Right ventricle myocardium inferior (tissue), 1 donor: ENCODE measurements around the gene RNF222. TPM values are rescaled to one million over a fixed set of nuclear protein-coding genes. Genes with fewer than 3 reads are reported as not detected.
A peak's percentile ranks its signal among the peaks of the same experiment; 100 is the strongest.
"Not testable (repeated sequence)": the region's sequence is repeated elsewhere in the genome, so short reads cannot be mapped to it uniquely, and the experiment has no call there.

Experiments used
- ATAC-seq: fragments of 200-7000 bp; cut with Tn5 transposase; one replicate; pipeline ENCODE4 v1.9.1; 2020; ENCODE audit warnings: mild to moderate bottlenecking, moderate library complexity
- DNase-seq: peaks from one replicate; pipeline ENCODE4 v3.0.0; 2021; ENCODE audit errors: missing footprints
- intact Hi-C: fragments of 100-400 bp; cut with DNase I; formaldehyde crosslinking; loops from one replicate; pipeline ENCODE4 v1.11.0; 2022
- total RNA-seq: library from RNA; stranded (reverse); fragmentation: NEBNext Ultra II Directional; extraction: Animal tissue kit (Norgen Biotek cat#: 25700); gene quantifications from one replicate; pipeline ENCODE4 v1.2.1, GENCODE V29; 2021
- donor health status: DM: no; HTN: yes; CAD: no; lungs with severe emphysema.

RNF222 gene
- total RNA-seq, 1 donor from 2014 or later: not detected

DNA sequence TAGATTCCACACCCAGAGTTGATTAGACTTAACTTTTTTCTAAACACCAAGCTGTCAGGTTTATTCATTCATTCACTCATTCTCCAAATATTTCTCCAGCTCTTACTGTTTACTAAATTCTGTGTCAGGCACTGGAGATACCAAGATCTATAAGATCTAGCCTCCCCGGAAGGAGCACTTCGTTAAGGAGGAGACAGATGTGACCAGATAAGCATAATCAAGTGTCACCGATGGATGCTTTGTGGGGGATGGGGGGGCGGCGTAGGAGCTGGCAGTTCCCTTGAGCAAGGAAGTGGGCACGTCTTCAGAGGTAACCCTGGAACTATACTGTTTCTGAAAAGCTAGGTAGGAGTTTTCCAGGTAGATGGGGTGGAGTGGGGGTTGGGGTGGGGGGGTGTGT lies 10.8 kb downstream of the RNF222 start:
- DNase-seq (no peak), ATAC-seq (no peak)
- intact Hi-C loops: no loop called here

DNA sequence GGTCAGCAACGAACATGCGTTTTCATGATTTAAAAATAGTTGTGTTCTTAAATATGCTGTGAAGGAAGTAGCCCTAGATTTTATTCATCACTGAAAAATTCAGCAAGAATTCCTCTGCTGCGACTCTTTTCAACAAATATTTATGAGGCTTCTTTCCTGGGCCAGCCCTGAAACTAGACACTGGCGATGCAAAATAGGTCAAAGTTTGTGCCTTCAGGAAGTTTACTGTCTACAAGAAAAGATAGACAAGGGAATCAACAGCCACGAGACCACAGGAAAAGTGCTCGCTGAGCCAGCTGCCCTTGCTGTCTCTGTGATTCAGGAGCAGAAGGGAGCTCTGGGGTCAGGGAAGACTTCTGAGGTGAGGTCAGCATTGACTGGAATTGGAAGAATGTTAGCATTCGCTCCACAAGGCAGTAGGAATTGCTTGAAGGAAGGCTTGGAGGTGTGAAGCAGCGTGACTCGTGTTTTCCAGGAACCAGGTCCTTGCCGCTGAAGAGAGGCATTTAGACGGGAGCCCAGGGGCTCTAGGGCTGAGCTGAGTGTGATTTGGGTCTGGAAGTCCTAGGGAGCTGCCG lies 12.7 kb downstream of the RNF222 start:
- DNase-seq (no peak), ATAC-seq (no peak)
- intact Hi-C loops: no loop called here

DNA sequence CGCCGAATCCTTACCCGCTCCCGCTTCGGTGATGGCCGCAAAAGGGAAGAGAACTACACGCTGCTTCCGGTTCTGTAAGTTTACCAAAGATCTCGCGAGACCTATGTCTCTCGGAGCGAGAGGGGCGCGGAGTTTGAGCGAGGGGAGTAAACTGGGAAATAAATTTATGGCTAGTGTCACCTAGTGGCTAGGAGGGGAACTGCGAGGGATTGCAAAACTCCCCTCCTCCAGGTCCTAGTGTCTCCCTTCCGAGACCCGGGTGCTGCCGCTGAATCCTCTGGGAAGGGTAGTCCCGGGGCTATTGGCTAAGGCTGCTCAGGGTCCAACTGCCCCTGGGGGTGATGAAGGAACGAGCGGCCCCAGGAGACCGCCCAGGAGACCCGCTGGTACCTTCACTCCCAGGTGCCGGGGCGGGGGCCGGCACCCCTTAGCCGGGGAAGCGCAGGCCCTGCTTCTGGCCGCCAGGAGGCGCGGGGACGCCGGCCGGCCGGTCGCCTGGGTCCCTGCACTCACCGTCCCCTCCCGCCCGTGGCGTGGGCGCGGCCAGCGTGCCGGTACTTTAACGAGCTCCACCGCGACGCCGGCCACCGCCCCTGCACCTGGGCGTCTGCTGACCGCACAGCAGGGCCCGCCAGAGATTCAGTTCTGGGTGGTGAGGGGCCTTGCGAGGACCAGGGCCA lies 14.3 kb downstream of the RNF222 start, which contains the start of gene RPL26:
Gene RPL26, minus strand, starts transcription at position 51 of the 680 bp plus-strand sequence. CDS start 883 bp downstream, outside the sequence.
- intact Hi-C loops: loop anchor here (2.0 kb wide), 1 partner anchor 52 kb away; the partner anchor contains the start of gene NDEL1
- DNase-seq (peak; percentile 96), ATAC-seq (peak; percentile 93)

DNA sequence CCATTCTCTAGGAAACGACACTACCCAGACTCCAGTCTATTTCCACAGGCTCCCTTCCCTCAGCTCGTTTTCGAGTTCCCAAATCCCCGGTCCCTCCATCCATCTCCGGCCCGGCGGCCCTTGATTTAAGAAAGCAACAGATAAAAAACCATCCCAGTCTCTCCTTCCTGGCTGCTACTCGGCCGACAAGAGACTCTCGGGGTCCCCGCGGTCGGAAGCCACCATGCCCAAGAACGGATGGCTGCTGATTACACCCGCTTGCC lies 14.8 kb downstream of the RNF222 start:
- peak; percentile 9 for ATAC-seq
- intact Hi-C loops: loop anchor here (2.0 kb wide), 1 partner anchor 52 kb away; the partner anchor contains the start of gene NDEL1
- no peak for DNase-seq

DNA sequence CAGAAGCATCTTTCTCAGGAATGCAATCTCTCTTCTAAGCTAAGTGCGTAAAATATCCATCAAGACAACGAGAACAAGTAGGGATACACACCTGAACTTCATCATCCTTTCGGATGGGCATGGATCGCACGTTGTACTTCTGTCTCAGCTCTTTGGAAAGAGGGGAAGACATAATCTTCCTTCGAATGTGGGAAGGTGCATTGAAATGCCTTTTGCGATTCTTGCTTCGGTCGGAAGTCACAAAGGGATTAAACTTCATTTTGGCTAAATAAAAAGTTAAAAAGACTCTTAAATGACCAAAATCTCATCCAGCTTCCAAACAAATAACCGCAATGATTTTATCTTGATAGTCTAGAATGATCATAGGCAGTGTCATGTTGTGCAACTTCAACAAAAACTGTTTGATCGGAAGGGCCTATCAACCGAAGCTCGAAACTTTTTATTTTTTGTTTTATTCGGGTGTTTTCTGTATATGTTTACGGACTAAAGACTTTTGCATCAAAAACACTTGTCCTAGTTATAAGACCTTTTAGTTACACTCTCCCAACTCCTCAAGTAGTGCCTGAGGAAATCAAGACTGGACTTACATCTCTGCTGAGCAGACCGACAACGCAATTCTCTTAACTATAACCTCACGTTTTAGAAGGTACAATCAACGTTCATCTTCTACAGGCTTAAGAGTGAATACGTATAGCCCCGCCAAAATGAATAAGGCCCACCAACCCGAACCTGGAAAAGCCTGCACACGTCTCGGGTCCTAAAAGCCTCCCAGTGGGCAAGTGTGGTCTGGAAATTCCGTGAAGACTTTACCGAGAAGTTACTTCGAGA lies 15.4 kb downstream of the RNF222 start:
- ATAC-seq (no peak), DNase-seq (no peak)
- intact Hi-C loops: loop anchor here (2.0 kb wide), 1 partner anchor 53 kb away; the partner anchor contains the start of gene NDEL1

DNA sequence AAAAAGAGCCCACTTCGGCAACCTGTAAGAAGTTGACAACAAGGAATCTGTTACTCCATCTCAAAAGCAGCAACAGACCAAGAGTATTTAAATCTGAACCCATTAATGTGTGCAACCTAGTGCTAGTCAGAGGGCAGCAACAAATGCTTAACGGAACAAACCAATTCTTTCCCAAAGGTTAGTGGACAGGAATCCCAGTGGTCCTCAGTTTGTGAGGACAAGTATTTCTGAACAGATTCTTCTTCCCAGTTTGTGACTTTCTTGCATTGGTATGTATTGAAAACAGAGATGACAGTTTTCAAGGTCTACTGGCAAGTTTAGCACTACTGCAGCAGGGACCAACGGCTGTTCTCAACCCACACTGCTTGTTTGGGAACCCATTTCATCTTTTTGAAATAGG lies 17.6 kb downstream of the RNF222 start:
- no peak for DNase-seq
- no peak for ATAC-seq
- intact Hi-C loops: no loop called here

DNA sequence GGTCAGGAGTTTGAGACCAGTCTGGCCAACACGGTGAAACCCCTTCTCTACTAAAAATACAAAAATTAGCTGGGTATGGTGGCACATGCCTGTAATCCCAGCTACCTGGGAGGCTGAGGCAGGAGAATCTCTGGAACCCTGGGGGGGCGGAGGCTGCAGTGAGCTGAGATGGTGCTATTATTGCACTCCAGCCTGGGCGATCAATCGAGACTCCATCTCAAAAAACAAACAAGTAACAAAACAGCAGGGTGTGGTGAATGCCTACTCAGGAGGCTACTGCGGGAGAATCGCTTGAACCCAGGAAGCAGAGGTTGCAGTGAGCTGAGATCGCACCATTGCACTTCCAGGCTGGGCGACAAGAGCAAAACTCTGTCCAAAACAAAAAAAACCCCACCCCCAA lies 19.5 kb downstream of the RNF222 start:
- ATAC-seq, DNase-seq: not testable (repeated sequence)
- intact Hi-C loops: loop anchor here (5.0 kb wide), 1 partner anchor 66 kb away; the partner anchor contains the start of gene ARHGEF15

DNA sequence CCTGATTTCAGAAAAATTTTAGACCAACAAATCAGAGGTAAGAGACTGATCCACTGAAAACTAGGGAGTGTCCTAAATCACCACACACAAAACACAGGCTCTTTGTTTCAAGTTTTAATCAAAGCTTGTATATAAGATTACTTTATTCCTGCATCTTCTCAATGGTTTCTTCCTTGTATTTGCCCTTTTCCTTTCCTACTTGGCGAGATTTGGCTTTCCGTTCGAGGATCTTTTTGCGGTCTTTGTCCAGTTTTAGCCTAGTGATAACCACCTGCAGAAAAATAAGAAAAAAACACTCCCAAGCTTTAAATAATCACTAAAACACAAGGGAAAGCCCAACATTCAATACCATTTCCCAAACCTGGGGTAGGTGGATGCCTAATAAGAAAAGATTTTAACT lies 20.2 kb downstream of the RNF222 start:
- DNase-seq (no peak), ATAC-seq (no peak)
- intact Hi-C loops: loop anchor here (5.0 kb wide), 1 partner anchor 65 kb away; the partner anchor contains the start of gene ARHGEF15

DNA sequence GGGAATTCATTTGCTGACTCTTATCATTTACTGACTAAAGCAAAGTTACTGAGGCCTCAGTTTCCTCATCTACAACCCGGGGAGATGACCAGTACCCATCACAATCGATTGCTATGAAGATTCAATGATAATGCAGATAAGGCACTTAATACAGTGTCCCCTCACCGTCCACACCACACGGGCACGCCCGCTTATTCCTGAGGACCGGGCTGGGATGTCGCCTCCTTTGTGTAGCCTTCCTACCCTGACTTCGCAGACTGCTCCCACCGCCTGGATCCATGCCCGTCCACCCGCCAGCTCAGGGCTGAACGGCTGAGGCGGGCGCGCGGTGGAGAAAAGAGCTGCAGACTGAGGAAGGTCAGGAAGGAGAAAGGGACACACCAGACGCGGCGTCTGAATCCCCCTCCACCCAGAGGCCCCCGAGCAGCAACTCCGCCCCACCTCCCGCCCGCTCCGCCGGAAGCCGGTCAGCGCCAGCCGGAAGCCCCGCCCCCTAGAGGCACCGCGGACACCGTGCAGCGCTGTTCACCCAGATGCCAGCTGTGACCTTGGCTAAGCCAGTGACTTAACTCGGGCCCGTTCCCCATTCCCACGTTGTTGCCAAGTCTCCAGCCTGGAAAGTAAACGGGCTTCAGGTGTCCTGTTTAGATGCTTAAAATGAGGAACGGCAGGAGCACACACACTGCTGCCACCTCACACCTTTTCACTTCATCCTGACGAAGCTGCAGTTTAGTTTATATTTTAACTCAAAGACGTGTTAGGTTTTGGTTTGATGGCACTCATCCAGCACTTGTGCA lies 21.2 kb downstream of the RNF222 start, which contains the start of gene KRABD2:
Gene KRABD2, minus strand, starts transcription at position 434 of the 797 bp plus-strand sequence.
- intact Hi-C loops: loop anchor here (5.0 kb wide), 1 partner anchor 64 kb away; the partner anchor contains the start of gene ARHGEF15
- peak; percentile 94 for DNase-seq

DNA sequence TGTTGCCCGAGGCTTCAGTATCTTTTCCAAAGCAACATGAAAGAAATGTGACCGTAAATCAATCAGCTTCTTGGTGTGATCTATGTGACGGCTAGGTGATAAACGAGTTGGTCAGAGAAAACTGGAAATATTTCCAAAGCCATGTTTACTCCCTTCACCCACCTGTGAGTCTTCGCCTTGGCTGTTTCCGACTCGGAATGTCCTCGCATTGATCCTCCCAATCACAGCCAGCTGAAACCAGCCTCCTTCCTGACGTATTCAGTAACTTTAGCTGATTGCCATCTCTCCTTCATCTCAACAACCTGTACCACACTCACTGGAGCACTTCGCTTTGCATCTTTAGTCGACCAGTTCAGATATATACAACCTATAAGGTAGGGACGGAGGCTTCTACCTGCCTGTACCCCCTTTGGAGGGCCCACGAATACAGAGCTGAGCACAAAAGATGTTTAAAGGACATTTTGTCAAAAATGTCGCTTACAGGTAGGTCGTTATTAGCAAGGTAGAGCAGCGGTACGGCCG lies 21.8 kb downstream of the RNF222 start:
- intact Hi-C loops: loop anchor here (5.0 kb wide), 1 partner anchor 63 kb away; the partner anchor contains the start of gene ARHGEF15
- DNase-seq (no peak), ATAC-seq (peak; percentile 14)

More for the DNA sequence above, 21.2 kb downstream of the RNF222 start, which contains the start of gene KRABD2:
- peak; percentile 98 for ATAC-seq

DNA sequence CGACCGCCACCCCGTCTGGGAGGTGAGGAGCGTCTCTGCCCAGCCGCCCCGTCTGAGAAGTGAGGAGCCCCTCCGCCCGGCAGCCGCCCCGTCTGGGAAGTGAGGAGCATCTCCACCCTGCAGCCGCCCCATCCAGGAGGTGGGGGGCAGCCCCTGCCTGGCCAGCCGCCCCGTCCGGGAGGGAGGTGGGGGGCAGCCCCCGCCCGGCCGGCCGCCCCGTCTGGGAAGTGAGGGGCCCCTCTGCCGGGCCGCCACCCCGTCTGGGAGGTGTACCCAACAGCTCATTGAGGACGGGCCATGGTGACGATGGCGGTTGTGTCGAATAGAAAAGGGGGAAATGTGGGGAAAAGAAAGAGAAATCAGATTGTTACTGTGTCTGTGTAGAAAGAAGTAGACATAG lies 23.8 kb downstream of the RNF222 start:
- DNase-seq, intact Hi-C loops, ATAC-seq: not testable (repeated sequence)

DNA sequence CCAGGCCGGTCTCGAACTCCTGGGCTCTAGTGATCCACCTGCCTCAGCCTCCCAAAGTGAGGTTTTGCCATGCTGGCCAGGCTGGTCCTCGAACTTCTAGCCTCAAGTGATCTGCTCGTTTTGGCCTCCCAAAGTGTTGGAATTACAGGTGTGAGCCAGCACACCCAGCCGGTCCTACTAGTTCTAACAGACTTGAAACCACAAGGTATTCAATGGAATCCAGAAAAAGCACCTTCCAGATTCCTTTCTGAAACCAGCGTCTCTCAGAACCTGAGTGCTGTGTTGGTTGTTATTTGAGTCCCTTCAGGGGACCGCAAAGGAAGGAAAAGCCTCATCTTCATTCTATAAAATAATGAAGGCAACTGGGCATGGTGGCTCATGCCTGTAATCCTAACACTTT lies 25.2 kb downstream of the RNF222 start:
- intact Hi-C loops: no loop called here
- DNase-seq (no peak), ATAC-seq (no peak)

DNA sequence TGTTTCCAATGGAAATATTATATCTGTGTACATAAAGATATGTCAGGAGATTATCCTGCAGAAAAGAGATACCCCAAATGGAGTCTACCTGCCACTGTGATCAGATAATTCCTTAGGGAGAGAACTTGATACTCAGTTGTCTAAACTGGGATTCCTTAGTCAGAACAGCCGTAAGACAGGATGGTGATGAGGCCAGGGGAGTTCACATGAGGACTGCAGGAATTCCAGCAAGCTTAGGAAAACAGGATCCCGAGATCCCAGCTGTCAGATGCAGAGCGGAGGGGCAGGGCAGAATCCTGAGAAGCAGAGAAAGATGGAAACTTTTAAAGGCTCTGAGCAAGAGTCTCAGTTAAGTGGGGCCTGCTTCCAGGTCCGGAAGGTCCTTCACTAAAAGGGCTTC lies 25.8 kb downstream of the RNF222 start:
- ATAC-seq (no peak), DNase-seq (no peak)
- intact Hi-C loops: no loop called here

DNA sequence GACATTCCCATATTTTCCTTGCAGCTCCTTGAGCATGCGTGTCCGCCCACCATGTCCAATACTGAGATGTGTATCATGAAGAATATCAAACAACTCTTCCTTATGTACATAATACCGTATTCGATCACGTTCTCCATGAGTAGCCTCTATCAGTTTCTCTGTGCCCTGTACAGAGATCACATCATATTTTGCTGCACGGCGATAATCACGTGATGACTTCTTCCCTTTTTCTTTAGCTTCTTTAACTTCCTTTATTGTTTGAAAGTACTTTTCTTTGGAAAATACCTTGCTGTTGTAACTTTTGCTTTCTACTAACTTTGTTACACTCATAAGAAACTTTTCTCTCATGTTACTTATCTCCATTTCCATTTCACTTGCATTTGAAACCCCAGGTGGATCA lies 27.7 kb downstream of the RNF222 start:
- ATAC-seq: no peak
- intact Hi-C loops: no loop called here
- no peak for DNase-seq

DNA sequence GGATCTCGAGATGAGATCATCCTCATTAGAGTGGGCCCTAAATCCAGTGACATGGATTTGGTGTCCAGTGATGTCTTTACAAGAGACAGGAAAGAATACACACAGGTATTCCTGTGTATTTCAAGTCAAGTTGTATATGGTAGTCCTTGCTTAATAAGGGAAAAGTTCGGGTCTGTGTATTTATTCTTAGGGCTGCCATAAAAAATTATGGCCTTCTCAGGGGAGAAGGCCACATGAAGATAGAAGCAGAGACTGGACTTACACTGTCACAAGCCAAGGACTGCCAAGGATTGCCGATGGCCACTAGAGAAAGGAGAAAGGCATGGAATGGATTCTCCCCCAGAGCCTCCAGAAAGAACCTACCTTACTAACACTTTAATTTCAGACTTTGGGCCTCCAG lies 29.4 kb downstream of the RNF222 start:
- ATAC-seq (no peak), DNase-seq (no peak)
- intact Hi-C loops: no loop called here

DNA sequence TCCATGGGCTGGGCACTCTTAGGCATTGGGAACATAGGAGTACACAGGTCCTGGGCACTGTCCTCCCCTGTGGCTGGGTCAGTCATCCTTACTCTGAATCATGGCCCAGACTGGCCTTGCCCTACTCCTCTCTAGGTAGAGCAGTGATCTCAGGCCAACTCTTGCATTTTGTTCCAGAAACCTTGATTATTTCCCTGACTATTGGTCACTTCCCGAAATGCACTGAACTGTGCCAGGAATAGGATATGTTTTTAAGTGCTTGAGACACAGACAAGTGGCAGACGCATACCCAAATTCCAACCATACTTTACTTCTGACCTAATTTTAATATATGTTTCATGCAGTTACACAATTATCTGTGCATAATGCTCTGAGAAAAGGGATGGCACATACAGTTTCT lies 31.4 kb downstream of the RNF222 start:
- ATAC-seq: no peak
- no peak for DNase-seq
- intact Hi-C loops: no loop called here

DNA sequence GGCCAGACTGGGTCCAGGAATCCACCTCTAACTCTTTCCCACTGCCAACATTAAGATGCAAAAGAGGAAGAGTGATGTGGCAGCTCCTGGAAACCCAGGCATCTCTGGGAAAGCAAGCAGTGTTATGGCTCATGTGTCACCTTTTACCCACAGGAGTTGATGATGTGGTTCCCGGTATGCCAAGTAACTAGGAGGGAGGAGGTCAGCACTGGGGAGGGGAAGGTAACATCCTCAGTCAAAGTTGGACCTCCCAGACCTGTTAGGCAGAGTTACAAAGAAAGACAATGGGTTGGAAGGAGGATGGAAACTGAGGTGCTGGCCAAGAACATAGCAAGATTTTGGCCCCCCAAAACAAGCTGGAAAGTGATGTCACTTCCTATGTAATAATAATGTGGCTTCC lies 32.5 kb downstream of the RNF222 start:
- intact Hi-C loops: no loop called here
- DNase-seq (no peak), ATAC-seq (no peak)

DNA sequence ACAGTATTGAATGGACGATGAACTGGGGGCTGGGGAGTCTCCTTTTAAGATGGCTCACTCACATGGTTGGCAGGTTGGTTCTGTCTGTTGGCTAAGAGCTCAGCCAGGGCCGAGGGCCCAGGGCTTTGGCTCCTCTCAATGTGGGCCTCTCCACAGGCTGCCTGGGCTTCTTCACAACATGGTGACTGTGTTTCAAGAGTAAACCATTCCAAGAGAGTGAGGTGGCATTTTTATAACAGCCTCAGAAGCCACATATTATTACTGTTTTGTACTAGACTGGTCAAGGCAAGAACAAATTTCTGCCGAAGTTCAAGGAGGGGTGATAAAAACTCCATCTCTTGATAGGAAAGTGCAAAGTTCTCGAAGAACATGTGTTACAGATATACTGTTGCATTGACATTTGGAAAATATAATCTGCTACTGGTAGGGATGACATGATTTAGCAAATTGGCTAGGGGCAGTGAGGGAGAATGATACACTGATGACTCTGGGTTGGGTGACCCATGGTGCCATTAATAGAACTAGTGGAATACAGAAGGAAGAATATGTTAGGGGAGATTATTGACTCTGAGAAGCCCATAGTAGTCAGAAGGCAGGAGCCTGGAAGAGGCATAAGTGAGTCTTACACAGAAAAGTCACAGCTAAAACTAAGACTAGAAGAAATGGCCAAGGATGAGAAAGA lies 34.8 kb downstream of the RNF222 start:
- DNase-seq: no peak
- intact Hi-C loops: loop anchor here (5.0 kb wide), 1 partner anchor 35 kb away; no protein-coding TSS in a partner anchor

More for the DNA sequence above, 34.8 kb downstream of the RNF222 start:
- no peak for ATAC-seq
